ENCODE measurements around the gene LILRB2. TPM values are rescaled to one million over a fixed set of nuclear protein-coding genes. Genes with fewer than 3 reads are reported as not detected.

Gene LILRB2
- total RNA-seq, 1 experiment from 2014 or later: not detected

GRCh38 chr19:54312011-54312410, 31.1 kb upstream of the LILRB2 start (continued):
- TF ChIP-seq REST (IDR thresholded peaks at IDR 0.05; ENCODE audit: low read depth) (no peak), ZFX (IDR thresholded peaks at IDR 0.05) (no peak), YY1 (IDR thresholded peaks at IDR 0.05; ENCODE audit: extremely low read depth, insufficient replicate concordance, low read depth, low read length) (no peak)

- Histone ChIP-seq H4K20me1 (ENCODE audit: insufficient read depth) (no peaks in the 10 kb centered on the region), H3K9ac (ENCODE audit: low read length) (no peak overlapping the region), H3K4me3 (replicated peaks in 1 of 2; ENCODE audit: low read depth in 1 of 2, low read length in 2 of 2) (no peak overlapping the region), H3K4me1 (ENCODE audit: control insufficient read depth in 1 of 2, insufficient read depth in 2 of 2, low read length in 2 of 2) (no peaks in the 10 kb centered on the region), H3K36me3 (ENCODE audit: control insufficient read depth in 1 of 2, insufficient read depth in 2 of 2, low read length in 2 of 2) (no peaks in the 10 kb centered on the region), H2AFZ (ENCODE audit: low read depth, low read length, poor library complexity, severe bottlenecking) (no peak overlapping the region), H3K27me3 (ENCODE audit: insufficient read depth, low read length) (no peaks in the 10 kb centered on the region), H3K4me2 (ENCODE audit: low read length) (no peak overlapping the region), H3K27ac (ENCODE audit: low read depth, low read length) (no peak overlapping the region), H3K9me2 (ENCODE audit: insufficient read depth) (no peaks in the 10 kb centered on the region), H3K79me2 (ENCODE audit: insufficient read depth, low read length) (no peaks in the 10 kb centered on the region), H3K9me3 (ENCODE audit: control insufficient read depth in 1 of 2, insufficient read depth in 1 of 2, low read depth in 1 of 2, low read length in 2 of 2) (no peaks in the 10 kb centered on the region)
- CTCF ChIA-PET: no interaction called here
- POLR2A ChIA-PET: no interaction called here
- TF ChIP-seq ATF3 (IDR thresholded peaks at IDR 0.05) (no peak), EZH2phosphoT487 (IDR thresholded peaks at IDR 0.05; ENCODE audit: borderline replicate concordance) (no peak), TCF7L2 (IDR thresholded peaks at IDR 0.05; ENCODE audit: borderline replicate concordance, extremely low read depth, insufficient read depth, insufficient read length) (no peak), ELF1 (IDR thresholded peaks at IDR 0.05; ENCODE audit: borderline replicate concordance, low read depth) (no peak), SP1 (IDR thresholded peaks at IDR 0.05; ENCODE audit: low read depth) (no peak), FOSL1 (IDR thresholded peaks at IDR 0.05; ENCODE audit: low read depth) (no peak), ZFX (IDR thresholded peaks at IDR 0.05) (no peak), RAD21 (IDR thresholded peaks at IDR 0.05; ENCODE audit: low read depth) (no peak), REST (IDR thresholded peaks at IDR 0.05; ENCODE audit: low read depth) (no peak), JUND (IDR thresholded peaks at IDR 0.05) (no peak), POLR2A (IDR thresholded peaks at IDR 0.05; ENCODE audit: borderline replicate concordance, extremely low read depth, insufficient read depth, insufficient read length) (no peak)
- RAD21 ChIA-PET (ENCODE audit: low non-redundant PET in 1 of 2, low total read pairs in 2 of 2, uncharacterized antibody in 2 of 2, unreplicated experiment in 2 of 2): no interaction called here
- no TSS peak for BruUV-seq (replicated peaks)
- ATAC-seq (no peak), DNase-seq (ENCODE audit: low read depth, low spot score) (no peak)
- intact Hi-C loops (cut with micrococcal nuclease): no loop called here
Measured at GRCh38 chr19:54311486-54311885, 30.6 kb upstream of the LILRB2 start.

Data from HCT116 (cell line).